HCT116 (cell line): ENCODE data around the gene SPRED3.

Experiments
- ATF3 ChIP-seq: IDR thresholded peaks from 2 replicates; pipeline ENCODE4 v1.6.1; 2012
- CEBPB ChIP-seq: IDR thresholded peaks from 2 replicates; pipeline ENCODE4 v1.6.1; 2012; ENCODE audit warnings: low read depth
- CTCF ChIP-seq, 3 experiments: fragments of 200-600 bp in 1 of 3; sonication (generic) in 1 of 3; IDR thresholded peaks in 2 of 3; conservative IDR thresholded peaks in 1 of 3; 2 replicates each; pipeline ENCODE4 v1.5.1; 2012 to 2017; ENCODE audit warnings: low read depth in 2 of 3, low read length in 2 of 3, antibody characterized with exemption in 1 of 3, borderline replicate concordance in 1 of 3, control low read depth in 1 of 3, mild to moderate bottlenecking in 1 of 3, mixed read lengths in 1 of 3, mixed run types in 1 of 3, moderate library complexity in 1 of 3; ENCODE audit not compliant: insufficient read depth in 1 of 3
- EGR1 ChIP-seq: IDR thresholded peaks from 2 replicates; pipeline ENCODE4 v1.6.1; 2012; ENCODE audit warnings: low read depth
- EZH2 ChIP-seq: fragments of 200-600 bp; sonication (generic); IDR thresholded peaks from 2 replicates; pipeline ENCODE4 v1.6.1; 2017; ENCODE audit warnings: antibody characterized with exemption, mixed run types
- EZH2phosphoT487 ChIP-seq: fragments of 200-600 bp; IDR thresholded peaks from 2 replicates; pipeline ENCODE4 v1.6.1; 2018; ENCODE audit warnings: antibody characterized with exemption, borderline replicate concordance
- POLR2A ChIP-seq: IDR thresholded peaks from 2 replicates; pipeline ENCODE4 v1.7.0; 2011; ENCODE audit warnings: borderline replicate concordance; ENCODE audit not compliant: insufficient read depth, insufficient read length; ENCODE audit errors: extremely low read depth
- POLR2AphosphoS5 ChIP-seq: IDR thresholded peaks from 2 replicates; pipeline ENCODE4 v1.6.1; 2011; ENCODE audit warnings: mild to moderate bottlenecking, low read depth, low read length, moderate library complexity
- RAD21 ChIP-seq: IDR thresholded peaks from 2 replicates; pipeline ENCODE4 v1.6.1; 2012; ENCODE audit warnings: low read depth, mild to moderate bottlenecking
- REST ChIP-seq: IDR thresholded peaks from 2 replicates; pipeline ENCODE4 v1.6.1; 2012; ENCODE audit warnings: low read depth
- SIN3A ChIP-seq: IDR thresholded peaks from 2 replicates; pipeline ENCODE4 v1.6.1; 2012; ENCODE audit warnings: low read depth
- SP1 ChIP-seq: IDR thresholded peaks from 2 replicates; pipeline ENCODE4 v1.6.1; 2012; ENCODE audit warnings: low read depth
- ZBTB33 ChIP-seq: IDR thresholded peaks from 2 replicates; pipeline ENCODE4 v1.6.1; 2011; ENCODE audit warnings: mild to moderate bottlenecking, low read length, moderate library complexity; ENCODE audit not compliant: insufficient replicate concordance; ENCODE audit errors: extremely low read depth

- no peak for TF ChIP-seq SP1
- TF ChIP-seq EGR1 = no peak
- no peak for TF ChIP-seq CTCF (IDR thresholded peaks at IDR 0.05 in 2 of 3, conservative IDR thresholded peaks at IDR 0.05 in 1 of 3; ENCODE audit: borderline replicate concordance in 1 of 3, insufficient read depth in 1 of 3, low read depth in 2 of 3, low read length in 2 of 3)
- no peak for TF ChIP-seq CEBPB
- TF ChIP-seq EZH2phosphoT487 = no peak
- TF ChIP-seq REST = no peak
- TF ChIP-seq POLR2AphosphoS5 = no peak
- TF ChIP-seq ZBTB33 = no peak
- TF ChIP-seq RAD21 = no peak
- no peak for TF ChIP-seq EZH2
- TF ChIP-seq SIN3A = no peak
- no peak for TF ChIP-seq POLR2A
- TF ChIP-seq ATF3 = no peak
Measured at GRCh38 chr19:38395381-38396114, 7.1 kb downstream of the SPRED3 start.
